ENCODE data around the gene GRID1.

The GRID1 gene

GRCh38 chr10:86152911-86153310 is 213.7 kb downstream of the GRID1 start:
- no peak for DNase-seq (ENCODE audit: low read depth, low spot score)
- no peak overlapping the region for H3K4me3 ChIP-seq (ENCODE audit: low read length)

DNA sequence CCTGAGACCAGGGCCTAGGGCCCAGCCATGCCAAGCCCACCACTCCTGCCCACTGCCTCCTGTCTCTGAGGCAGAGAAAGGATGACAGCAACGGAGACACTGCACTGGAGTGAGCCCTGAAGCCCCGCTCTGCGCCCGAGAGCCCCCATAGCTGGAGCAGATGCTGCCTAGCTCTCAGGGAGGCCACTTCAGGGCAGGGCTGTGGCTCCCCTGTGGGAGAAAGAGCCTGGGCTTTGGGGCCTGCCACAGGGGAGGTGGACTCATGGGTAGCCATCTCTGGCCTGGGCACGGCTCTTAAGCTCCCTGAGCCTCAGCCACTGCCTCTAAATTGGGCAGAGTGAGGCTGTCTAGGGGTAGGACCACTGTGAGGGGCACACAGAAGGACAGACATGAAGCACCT is 214.2 kb downstream of the GRID1 start:
- no peak for DNase-seq (ENCODE audit: low read depth, low spot score)
- no peak overlapping the region for H3K4me3 ChIP-seq (ENCODE audit: low read length)

GRCh38 chr10:86151613-86152012 is 215.0 kb downstream of the GRID1 start:
- no peak overlapping the region for H3K4me3 ChIP-seq (ENCODE audit: low read length)
- DNase-seq (ENCODE audit: low read depth, low spot score), result no peak

GRCh38 chr10:86149257-86149656 is 217.3 kb downstream of the GRID1 start:
- no peak for DNase-seq (ENCODE audit: low read depth, low spot score)
- no peak overlapping the region for H3K4me3 ChIP-seq (ENCODE audit: low read length)

DNA sequence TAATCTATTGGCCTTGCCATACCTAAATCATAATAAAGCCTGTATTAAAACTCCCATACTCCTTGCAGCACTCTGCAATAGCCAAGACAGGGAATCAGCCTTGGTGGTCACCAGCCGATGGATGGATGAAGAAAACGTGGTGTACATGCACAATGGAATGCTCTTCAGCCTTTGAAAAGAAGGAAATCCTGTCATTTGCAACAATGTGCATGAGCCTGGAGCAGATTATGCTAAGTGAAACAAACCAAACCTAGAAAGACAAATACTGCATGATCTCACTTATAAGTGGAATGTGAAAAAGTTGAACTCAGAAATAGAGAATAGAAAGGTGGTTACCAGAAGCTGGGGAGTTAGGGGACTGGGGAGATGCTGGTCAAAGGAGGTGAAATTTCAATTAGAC is 218.5 kb downstream of the GRID1 start:
- DNase-seq (ENCODE audit: low read depth, low spot score), result no peak

DNA sequence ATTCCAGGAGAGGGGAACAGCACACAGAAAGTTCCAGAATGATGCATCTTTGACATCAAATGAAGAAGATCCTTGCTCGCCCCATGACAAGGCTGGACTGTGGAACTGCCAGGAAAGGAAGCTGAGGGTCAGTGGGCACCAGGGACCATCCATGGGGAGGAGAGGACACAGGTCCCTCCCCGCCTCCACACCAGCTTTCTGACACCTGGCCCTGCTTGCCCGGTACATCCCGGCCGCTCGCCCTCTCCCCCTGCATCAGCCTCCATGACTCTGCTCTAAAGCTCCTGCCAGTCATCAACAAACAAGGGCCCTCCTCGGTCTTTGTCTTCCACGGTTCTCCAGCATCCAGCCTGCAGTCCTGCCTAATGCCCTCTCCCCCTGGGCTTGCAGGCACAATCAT is 222.3 kb downstream of the GRID1 start:
- no peak overlapping the region for H3K4me3 ChIP-seq (ENCODE audit: low read length)
- DNase-seq (ENCODE audit: low read depth, low spot score), result no peak

More for the DNA sequence above, 218.5 kb downstream of the GRID1 start:
- no peak overlapping the region for H3K4me3 ChIP-seq (ENCODE audit: low read length)

DNA sequence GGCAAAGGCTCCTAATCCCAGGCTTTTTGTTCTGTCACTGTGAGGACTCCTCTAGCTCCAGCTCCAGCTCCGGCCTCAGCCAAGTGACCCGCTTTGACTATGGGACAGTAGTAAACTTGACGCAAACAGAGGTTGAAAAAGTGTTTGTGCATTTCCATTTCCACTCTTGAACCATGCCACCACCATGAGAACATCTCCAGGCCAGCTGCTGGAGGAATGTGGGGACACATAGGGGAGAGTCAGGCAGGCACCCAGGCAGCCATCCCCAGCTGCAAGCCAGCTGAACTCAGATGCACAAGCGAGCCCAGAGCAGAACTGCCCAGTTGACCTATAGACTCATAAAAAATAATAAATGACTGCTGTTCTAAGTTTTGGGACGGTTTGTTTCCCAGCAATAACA is 224.7 kb downstream of the GRID1 start:
- no peak overlapping the region for H3K4me3 ChIP-seq (ENCODE audit: low read length)
- DNase-seq (ENCODE audit: low read depth, low spot score), result no peak

DNA sequence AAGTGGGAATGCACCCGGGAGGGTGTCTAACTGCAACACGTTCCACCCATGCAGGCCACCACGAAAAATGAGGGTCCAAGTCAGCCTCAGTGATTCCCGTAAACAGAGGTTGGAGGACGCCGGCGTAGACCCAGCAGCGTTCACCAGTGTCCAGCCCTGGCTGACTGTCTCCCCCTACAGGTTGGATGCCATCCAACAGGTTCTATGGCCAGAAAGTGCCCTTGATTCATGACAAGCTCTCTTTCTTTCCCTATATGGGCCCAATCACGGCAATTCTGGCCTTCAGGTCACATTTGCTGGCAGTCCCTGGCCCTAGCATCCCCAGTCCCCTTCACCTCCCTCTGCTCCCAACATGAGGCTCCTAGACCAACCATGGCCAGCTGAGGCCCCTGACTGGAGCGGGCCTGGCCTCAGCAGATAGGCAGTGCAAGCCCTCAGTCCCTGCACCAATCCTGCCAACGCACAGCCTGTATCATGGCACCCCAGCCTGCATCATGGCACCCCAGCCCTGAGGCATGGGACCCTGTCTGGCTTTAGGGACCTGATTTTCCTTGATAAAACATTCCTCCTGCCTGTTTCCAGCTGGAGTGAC is 227.4 kb downstream of the GRID1 start:
- H3K4me3 ChIP-seq (ENCODE audit: low read length), result no peak overlapping the region
- no peak for DNase-seq (ENCODE audit: low read depth, low spot score)

DNA sequence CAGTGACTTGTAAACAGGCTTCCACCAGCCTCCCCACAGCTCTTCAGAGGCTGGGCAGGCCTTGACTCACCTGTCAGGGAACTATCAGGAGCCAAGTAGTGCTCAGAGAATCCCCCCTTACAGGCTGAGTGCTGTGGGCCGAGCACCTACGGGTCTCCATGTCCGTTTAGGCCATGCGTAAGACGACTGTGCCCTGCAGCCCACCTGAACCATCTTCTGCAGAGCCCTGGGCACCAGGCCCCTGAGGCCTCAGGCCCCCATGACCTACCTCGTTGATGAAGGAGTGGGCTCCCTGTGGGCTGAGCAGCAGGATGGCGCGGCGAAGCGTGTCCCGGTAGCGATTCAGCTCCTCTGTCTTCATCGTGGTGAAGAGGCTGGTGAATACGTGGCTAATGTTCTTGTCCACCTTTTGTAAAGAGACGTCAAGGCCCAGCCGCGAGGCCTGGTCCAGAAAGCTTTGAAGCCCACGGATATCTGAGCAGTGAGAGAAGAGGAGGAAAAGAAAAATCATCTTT is 228.0 kb downstream of the GRID1 start:
- DNase-seq (ENCODE audit: low read depth, low spot score), result no peak

DNA sequence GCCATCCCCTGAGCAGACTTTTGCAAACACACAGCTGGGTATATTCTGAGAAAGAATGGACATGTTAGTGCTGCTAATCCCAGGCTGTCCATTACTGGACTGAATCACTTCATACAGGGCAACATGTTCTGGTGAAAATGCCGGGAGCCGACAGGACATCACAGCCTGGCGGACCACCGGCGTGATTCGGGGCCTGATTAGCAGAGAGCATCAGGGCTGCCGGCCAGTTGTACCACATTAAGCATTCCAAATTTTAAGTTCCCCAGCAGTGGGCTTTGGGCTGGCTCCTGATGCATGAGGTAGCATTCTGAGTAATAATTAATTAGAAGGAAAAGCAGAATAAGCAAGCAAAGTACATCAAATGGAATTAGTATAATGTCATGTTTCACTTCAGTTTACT is 229.0 kb downstream of the GRID1 start:
- no peak overlapping the region for H3K4me3 ChIP-seq (ENCODE audit: low read length)
- DNase-seq (ENCODE audit: low read depth, low spot score), result no peak

More for the DNA sequence above, 228.0 kb downstream of the GRID1 start:
- H3K4me3 ChIP-seq (ENCODE audit: low read length), result no peak overlapping the region

DNA sequence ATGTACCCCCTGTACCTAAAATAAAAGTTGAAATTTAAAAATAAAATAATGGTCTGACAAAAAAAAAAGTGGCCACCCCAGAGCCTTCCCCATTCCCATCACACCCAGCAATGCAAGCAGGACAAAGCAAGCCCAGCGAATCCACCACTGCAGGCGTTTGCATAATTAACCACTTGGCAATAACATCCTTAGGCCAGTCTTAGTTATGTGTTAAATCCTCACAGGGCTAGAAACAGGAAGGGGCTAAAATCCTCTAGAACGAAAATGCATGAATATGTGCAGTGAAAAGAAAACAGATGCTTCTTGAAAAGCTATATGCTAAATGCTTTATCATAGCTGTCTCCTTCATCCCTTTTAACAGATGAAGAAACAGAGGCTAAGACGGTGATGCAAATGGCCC is 229.7 kb downstream of the GRID1 start:
- H3K4me3 ChIP-seq (ENCODE audit: low read length), result no peak overlapping the region
- no peak for DNase-seq (ENCODE audit: low read depth, low spot score)

GRCh38 chr10:86135191-86135590 is 231.4 kb downstream of the GRID1 start:
- DNase-seq (ENCODE audit: low read depth, low spot score), result no peak
- H3K4me3 ChIP-seq (ENCODE audit: low read length), result no peak overlapping the region

- no peak overlapping the region for H3K4me3 ChIP-seq (ENCODE audit: low read length)
- DNase-seq (ENCODE audit: low read depth, low spot score), result no peak
These were observed 235.7 kb downstream of the GRID1 start for GRCh38 chr10:86130737-86131475.

- H3K4me3 ChIP-seq (ENCODE audit: low read length), result no peak overlapping the region
- DNase-seq (ENCODE audit: low read depth, low spot score), result no peak
These were observed 236.6 kb downstream of the GRID1 start for GRCh38 chr10:86130041-86130440.

DNA sequence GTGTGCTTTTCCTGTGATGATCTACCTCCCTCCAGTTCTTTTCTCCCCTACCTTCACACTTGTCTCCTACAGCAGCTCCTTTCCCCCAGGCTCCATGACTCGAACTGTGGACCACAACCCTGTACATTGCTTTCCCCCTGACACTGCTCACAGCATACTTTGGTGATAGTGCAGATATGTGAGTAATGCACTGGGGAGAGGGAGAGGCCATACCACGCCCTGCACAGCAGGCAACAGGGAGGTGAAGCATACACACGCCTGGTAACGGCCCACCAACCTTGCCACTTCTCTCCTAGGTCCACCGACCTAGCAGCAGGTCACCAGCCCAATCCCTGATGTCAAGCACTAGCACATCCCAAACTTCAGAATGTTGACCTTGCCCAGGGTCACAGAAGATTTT is 238.2 kb downstream of the GRID1 start:
- no peak for DNase-seq (ENCODE audit: low read depth, low spot score)

DNA sequence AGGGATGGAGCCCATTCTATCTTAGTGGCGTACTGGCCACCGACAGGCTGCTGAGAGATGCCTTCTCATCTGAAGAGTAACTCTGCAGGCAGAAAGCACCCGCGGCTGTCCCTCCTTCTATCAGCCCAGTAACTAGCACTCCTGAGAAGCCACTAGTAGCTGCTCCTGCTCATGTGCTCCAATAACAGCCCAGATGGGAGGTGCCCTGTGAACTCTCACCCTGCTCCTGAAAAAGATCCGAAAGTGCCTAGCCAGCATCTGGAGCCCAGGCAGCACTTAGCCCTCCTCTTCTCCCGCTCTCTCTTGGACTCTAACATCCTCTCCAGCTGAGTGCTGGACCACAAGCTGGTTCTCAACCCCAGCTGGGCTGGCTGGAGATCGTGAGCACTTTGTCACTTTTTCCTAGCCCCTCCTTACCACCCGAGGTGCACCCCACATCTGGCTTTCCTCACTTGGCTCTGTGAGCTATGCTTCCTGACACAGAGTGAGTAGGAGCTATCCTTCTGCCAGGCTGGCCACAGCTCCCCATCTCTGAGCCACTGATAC is 239.2 kb downstream of the GRID1 start:
- DNase-seq (ENCODE audit: low read depth, low spot score), result no peak
- no peak overlapping the region for H3K4me3 ChIP-seq (ENCODE audit: low read length)

More for the DNA sequence above, 238.2 kb downstream of the GRID1 start:
- H3K4me3 ChIP-seq (ENCODE audit: low read length), result no peak overlapping the region

DNA sequence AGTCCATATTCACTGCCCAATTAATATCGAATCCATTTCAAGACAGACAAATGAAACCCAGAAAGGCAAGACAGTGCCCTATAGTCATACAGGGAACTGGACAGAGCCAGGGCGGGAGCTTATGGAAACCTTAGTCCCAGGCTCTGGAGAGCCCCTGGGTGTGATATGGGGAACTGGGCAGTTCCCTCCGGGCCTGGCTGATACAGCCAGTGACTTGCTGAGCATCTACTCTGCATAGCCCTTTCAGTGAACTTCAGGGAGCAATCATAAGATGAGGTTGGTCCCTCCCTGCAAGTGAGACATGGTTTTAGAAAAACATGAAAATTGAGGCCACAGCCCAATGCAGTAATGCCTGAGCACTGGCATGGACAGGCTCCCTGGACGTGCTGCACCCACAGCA is 241.9 kb downstream of the GRID1 start:
- DNase-seq (ENCODE audit: low read depth, low spot score), result no peak
- H3K4me3 ChIP-seq (ENCODE audit: low read length), result no peak overlapping the region

- no peak for DNase-seq (ENCODE audit: low read depth, low spot score)
- H3K4me3 ChIP-seq (ENCODE audit: low read length), result no peak overlapping the region
These were observed 242.9 kb downstream of the GRID1 start for GRCh38 chr10:86123715-86124114.

DNA sequence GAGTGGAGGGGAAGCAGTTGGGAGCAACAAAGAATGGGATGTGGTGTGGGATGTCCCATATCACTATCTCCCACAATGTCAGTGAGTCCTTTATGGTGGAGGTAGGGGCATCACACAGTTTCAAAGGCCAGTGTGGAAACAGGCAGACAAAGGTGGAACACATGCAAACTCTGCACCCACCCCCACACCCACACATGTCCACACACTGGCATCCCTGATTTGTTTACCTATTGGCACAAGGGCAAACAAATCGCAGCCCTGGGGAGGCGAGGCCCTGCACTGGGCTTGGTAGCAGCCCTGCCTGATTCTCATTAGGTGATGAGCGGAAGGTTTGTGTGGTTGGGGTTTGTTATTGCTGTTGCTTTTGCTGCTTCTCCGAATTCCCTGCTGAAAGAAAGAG is 243.3 kb downstream of the GRID1 start:
- no peak overlapping the region for H3K4me3 ChIP-seq (ENCODE audit: low read length)
- DNase-seq (ENCODE audit: low read depth, low spot score), result no peak

DNA sequence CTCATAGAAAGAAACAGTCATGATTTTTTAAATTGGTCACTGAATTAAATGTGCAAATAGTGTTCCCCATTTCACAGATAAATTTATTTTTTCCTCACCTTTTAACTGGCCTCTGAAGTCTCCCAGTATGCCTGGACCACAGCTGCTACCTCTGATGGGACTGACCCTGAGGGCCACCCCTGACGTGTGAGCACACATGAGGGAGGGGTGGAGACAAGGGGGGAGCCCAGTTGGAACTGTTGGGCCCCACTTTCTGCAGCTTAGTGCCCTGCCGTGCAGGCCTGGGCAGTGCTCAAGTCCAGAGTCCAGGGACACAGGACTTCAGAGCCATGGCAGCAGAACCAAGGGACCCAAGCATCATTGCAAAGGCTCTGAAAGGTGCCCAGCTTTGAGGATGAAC is 243.9 kb downstream of the GRID1 start:
- no peak overlapping the region for H3K4me3 ChIP-seq (ENCODE audit: low read length)

DNA sequence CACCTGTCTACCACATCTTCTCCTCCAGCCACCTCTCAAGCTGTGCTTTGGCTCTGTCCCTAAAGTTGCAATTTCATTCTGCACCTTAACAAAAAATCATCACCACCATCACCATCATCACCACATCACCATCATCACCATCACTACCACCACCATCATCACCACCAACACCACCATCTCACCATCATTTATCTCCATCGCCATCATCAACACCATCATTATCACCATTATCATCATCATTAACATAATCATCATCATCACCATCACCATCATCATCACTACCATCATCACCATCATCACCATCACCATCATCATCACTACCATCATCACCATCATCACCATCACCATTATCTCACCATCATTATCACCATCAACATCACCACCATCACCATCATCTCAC is 245.4 kb downstream of the GRID1 start:
- DNase-seq (ENCODE audit: low read depth, low spot score), result no peak
- H3K4me3 ChIP-seq (ENCODE audit: low read length), result no peak overlapping the region

More for the DNA sequence above, 243.9 kb downstream of the GRID1 start:
- DNase-seq (ENCODE audit: low read depth, low spot score), result no peak
